ENCODE measurements around the gene ERN1. TPM values are rescaled to one million over a fixed set of nuclear protein-coding genes. Genes with fewer than 3 reads are reported as not detected.

The ERN1 gene
- total and polyA plus RNA-seq, 2 of the 13 experiments (the other 11 are each of a cell fraction or from before 2014, with no cell fraction given) = 6.0 to 12.7 TPM

DNA sequence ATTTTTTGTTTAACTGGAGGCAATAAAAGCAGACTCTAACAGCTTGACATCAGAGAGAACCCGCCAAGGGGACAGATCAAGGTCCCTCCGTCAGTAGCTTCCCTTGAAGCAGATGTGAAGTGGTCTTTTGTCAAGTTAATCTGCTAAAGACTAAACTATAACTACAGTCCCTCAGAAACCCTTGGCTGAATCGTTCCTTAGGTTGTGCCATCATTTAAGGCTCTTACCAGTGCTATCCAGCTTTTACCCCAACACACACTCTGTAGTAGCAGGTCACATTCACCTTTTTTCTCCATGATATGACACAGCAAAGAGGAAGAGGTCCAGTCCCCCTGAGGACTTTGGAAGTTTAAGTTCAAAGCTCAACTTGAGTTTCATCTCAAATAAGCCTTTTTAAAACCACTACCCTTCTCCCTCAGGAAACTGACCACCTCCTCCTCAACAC lies 49.7 kb downstream of the ERN1 start (continued):
- TF ChIP-seq KAT7 (CRISPR knock-in tag; IDR thresholded peaks at IDR 0.05; ENCODE audit: borderline replicate concordance) (peak; percentile 52; the same call in 1 of the 2 replicates), HOMEZ (CRISPR knock-in tag; IDR thresholded peaks at IDR 0.05; ENCODE audit: low read depth) (0 out of 2 replicates have a peak, but pooled peaks have one; percentile 20), ZNF292 (CRISPR knock-in tag; IDR thresholded peaks at IDR 0.05; ENCODE audit: borderline replicate concordance, low read depth) (0 out of 2 replicates have a peak, but pooled peaks have one; percentile 41), CENPT (CRISPR knock-in tag; IDR thresholded peaks at IDR 0.05; ENCODE audit: low read depth) (no peak), ZNF607 (CRISPR knock-in tag; IDR thresholded peaks at IDR 0.05; ENCODE audit: borderline replicate concordance) (no peak), RBM22 (optimal IDR thresholded peaks at IDR 0.05; ENCODE audit: low read length) (no peak), SNAI1 (CRISPR knock-in tag; IDR thresholded peaks at IDR 0.05; ENCODE audit: borderline replicate concordance) (0 out of 2 replicates have a peak, but pooled peaks have one; percentile 58), ADNP (CRISPR knock-in tag; IDR thresholded peaks at IDR 0.05) (no peak), AHDC1 (CRISPR knock-in tag; IDR thresholded peaks at IDR 0.05; ENCODE audit: borderline replicate concordance) (peak; percentile 72; the same call in 1 of the 2 replicates), HNRNPH1 (optimal IDR thresholded peaks at IDR 0.05; ENCODE audit: low read depth, low read length) (no peak), POLR2AphosphoS2 (IDR thresholded peaks at IDR 0.05; ENCODE audit: low read depth, low read length) (no peak), ZNF703 (CRISPR knock-in tag; IDR thresholded peaks at IDR 0.05; ENCODE audit: borderline replicate concordance) (no peak), IRF2 (CRISPR knock-in tag; IDR thresholded peaks at IDR 0.05) (no peak; the same call in 1 of the 2 replicates), PHF5A (CRISPR knock-in tag; IDR thresholded peaks at IDR 0.05; ENCODE audit: low read depth, unreplicated experiment) (peak; percentile 45), RARA (CRISPR knock-in tag; IDR thresholded peaks at IDR 0.05) (peak; percentile 54), MIER3 (CRISPR knock-in tag; IDR thresholded peaks at IDR 0.05; ENCODE audit: borderline replicate concordance) (no peak), FOSL2 (CRISPR knock-in tag; IDR thresholded peaks at IDR 0.05) (peak; percentile 30; the same call in 1 of the 2 replicates), ZBTB1 (CRISPR knock-in tag; IDR thresholded peaks at IDR 0.05; ENCODE audit: borderline replicate concordance) (no peak), ELF3 (CRISPR knock-in tag; IDR thresholded peaks at IDR 0.05) (peak; percentile 70; the same call in 1 of the 2 replicates), ZNF430 (CRISPR knock-in tag; IDR thresholded peaks at IDR 0.05) (no peak), JARID2 (CRISPR knock-in tag; IDR thresholded peaks at IDR 0.05; ENCODE audit: insufficient replicate concordance) (no peak)
- TF ChIP-seq, protein P1, sequence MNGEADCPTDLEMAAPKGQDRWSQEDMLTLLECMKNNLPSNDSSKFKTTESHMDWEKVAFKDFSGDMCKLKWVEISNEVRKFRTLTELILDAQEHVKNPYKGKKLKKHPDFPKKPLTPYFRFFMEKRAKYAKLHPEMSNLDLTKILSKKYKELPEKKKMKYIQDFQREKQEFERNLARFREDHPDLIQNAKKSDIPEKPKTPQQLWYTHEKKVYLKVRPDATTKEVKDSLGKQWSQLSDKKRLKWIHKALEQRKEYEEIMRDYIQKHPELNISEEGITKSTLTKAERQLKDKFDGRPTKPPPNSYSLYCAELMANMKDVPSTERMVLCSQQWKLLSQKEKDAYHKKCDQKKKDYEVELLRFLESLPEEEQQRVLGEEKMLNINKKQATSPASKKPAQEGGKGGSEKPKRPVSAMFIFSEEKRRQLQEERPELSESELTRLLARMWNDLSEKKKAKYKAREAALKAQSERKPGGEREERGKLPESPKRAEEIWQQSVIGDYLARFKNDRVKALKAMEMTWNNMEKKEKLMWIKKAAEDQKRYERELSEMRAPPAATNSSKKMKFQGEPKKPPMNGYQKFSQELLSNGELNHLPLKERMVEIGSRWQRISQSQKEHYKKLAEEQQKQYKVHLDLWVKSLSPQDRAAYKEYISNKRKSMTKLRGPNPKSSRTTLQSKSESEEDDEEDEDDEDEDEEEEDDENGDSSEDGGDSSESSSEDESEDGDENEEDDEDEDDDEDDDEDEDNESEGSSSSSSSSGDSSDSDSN (CRISPR knock-in tag; IDR thresholded peaks at IDR 0.05) = 0 out of 2 replicates have a peak, but pooled peaks have one; percentile 21

All from HepG2 (cell line).